Astrocyte of the spinal cord (primary cell): ENCODE data around the gene PELO.
A peak's percentile ranks its signal among the peaks of the same experiment; 100 is the strongest.
"Not testable (repeated sequence)": the region's sequence is repeated elsewhere in the genome, so short reads cannot be mapped to it uniquely, and the experiment has no call there.

Experiments
- DNase-seq: peaks from one replicate; pipeline ENCODE4 v3.0.0; 2011; ENCODE audit warnings: low read depth, low spot score
- H3K4me3 ChIP-seq: 2 replicates; pipeline ENCODE4 v1.5.1; 2011; ENCODE audit warnings: low read depth, mild to moderate bottlenecking, low read length, moderate library complexity
- in situ Hi-C: cut with HindIII; loops from 2 replicates; pipeline ENCODE4 v1.10.0; 2017; ENCODE audit warnings: low sequenced_read_pairs
- TF ChIP-seq, protein P1 (sequence below): IDR thresholded peaks from 2 replicates; pipeline ENCODE4 v1.5.1; 2012; ENCODE audit warnings: low read depth, mild to moderate bottlenecking, low read length, inconsistent platforms

Gene PELO, protein sequence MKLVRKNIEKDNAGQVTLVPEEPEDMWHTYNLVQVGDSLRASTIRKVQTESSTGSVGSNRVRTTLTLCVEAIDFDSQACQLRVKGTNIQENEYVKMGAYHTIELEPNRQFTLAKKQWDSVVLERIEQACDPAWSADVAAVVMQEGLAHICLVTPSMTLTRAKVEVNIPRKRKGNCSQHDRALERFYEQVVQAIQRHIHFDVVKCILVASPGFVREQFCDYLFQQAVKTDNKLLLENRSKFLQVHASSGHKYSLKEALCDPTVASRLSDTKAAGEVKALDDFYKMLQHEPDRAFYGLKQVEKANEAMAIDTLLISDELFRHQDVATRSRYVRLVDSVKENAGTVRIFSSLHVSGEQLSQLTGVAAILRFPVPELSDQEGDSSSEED

DNA sequence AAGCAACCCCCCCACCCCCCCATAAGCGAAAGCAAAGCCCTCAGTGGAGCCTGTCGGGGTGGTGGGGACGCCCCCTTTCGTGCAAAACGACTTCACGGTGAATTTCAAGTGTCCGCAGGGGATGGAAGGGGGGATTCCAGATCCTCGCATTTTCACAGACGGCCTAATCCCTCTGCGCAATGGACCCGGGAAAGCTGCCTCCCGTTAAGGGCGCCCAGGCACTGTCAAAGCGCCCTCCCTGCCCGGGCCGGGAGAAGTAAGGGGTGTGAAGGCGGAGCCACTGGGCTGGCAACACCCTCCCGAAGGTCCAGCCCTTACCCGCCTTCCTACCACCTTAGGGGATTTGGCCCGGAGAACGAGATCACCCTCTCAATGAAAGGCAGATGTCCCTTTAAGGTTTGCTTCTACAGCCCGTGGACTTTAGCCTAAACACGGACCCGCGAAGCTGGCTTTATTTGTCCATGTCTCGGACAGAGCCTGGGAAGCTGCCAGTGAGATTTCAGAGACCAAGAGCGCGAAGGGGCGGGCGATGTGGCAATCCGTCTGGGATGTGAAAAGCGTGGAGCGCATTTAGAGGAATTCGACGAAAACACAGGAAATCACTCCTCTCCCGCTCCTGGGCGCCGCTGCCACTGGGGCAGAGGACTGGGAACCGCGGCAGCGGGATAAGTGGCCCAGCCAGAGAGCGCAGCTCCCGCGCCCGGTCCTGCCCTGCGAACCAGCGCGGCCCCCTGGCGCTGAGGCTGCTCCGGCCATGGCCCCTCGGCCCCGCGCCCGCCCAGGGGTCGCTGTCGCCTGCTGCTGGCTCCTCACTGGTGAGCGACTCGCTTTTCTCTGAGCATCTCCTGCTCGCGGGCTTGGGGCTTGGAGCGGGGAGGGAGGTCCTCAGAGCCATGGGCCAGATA is at the start of gene PELO, which contains the start of gene ITGA1:
PELO (plus strand) TSS at position 317 of the 905 bp plus-strand sequence. CDS start 12,479 bp downstream, outside the sequence.
ITGA1 (plus strand) TSS at position 317 of the 905 bp plus-strand sequence; CDS start at position 755, 438 bp downstream.
- TF ChIP-seq, protein P1, sequence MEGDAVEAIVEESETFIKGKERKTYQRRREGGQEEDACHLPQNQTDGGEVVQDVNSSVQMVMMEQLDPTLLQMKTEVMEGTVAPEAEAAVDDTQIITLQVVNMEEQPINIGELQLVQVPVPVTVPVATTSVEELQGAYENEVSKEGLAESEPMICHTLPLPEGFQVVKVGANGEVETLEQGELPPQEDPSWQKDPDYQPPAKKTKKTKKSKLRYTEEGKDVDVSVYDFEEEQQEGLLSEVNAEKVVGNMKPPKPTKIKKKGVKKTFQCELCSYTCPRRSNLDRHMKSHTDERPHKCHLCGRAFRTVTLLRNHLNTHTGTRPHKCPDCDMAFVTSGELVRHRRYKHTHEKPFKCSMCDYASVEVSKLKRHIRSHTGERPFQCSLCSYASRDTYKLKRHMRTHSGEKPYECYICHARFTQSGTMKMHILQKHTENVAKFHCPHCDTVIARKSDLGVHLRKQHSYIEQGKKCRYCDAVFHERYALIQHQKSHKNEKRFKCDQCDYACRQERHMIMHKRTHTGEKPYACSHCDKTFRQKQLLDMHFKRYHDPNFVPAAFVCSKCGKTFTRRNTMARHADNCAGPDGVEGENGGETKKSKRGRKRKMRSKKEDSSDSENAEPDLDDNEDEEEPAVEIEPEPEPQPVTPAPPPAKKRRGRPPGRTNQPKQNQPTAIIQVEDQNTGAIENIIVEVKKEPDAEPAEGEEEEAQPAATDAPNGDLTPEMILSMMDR: peak; percentile 29
- H3K4me3 ChIP-seq: peak within 1 kb of the TSS; percentile 67
- in situ Hi-C loops: no loop called here
- peak; percentile 75 for DNase-seq

DNA sequence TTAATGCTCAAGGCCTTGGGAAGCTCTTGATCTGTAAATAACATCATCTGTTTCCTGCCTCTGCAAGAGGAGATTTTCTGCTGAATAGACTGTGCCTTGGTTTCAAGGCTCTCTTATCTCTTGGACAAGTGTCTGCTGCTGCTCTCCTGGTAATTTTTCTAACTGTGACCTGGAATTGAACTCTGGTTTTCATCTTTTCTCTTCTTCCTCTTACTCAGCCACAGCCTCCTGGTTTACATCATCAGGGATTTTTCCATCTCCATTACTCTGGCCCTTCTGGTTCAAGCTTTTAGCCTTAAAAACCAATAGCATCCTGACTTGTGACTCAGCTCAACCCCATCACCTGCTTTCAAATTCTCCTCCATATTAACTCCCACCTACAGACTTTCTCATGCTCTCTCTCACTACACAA is 49.6 kb upstream of the PELO start:
- in situ Hi-C loops: no loop called here
- no peak for DNase-seq
- no peak overlapping the region for H3K4me3 ChIP-seq
- TF ChIP-seq, protein P1: no peak

DNA sequence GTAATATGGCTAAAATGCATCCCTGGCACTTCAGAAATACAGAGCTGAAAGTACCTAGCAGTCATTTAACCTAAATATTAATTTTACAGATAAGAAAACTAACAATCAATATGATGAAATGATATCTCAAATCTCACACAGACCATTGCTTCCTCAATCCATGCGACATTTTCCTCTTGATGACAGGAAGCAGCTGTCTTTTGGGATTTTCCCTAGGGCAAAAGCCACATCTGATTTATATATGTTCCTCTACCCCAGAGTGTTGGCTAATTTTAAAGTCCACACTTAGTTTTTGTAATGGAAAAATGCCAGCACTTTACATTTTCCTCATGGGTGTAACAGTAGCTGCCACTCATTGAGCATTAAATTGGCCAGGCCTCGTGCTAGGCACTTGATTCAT is 47.7 kb upstream of the PELO start:
- no peak overlapping the region for H3K4me3 ChIP-seq
- in situ Hi-C loops: no loop called here
- no peak for DNase-seq
- TF ChIP-seq, protein P1: no peak

DNA sequence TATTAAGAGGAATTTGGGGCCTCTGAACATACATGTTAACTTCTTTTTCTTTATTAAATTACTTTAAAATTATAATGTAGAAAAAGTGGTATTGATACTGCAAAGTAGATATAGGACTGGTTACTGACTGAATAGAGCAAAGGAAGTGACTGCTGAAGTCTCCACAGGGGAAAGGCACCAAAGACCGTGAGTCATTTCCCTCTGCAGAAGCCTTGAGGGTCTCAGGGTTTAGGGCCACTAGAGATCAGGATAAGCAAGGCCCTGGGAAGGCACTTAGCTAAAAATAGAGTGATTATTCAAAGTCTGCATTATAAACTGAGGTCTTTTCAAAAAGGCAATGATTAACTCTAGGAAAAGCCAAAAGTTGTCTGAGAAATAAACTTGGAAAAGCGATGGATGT is 44.7 kb upstream of the PELO start:
- TF ChIP-seq, protein P1: no peak
- no peak overlapping the region for H3K4me3 ChIP-seq
- in situ Hi-C loops: no loop called here
- DNase-seq: peak; percentile 32

DNA sequence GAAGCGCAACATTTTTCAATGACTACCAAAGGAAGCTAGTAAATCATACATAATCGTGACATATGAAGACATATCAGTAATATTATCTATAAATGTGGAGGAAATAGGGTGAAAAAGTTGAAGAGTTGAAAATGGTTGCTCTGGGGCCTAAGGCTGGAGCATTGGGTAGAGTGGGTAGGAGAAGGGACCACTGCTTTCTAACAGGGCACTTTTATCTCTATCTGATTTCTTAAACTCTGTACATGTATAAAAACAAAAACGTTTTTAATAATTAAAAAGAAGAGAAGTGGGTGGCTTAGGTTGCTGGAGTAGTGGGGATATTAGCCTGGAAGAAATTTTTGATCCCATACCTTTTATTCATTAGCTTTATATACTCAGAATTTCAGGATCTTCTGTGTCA is 44.2 kb upstream of the PELO start:
- TF ChIP-seq, protein P1: no peak
- H3K4me3 ChIP-seq: no peak overlapping the region
- DNase-seq: no peak
- in situ Hi-C loops: no loop called here

DNA sequence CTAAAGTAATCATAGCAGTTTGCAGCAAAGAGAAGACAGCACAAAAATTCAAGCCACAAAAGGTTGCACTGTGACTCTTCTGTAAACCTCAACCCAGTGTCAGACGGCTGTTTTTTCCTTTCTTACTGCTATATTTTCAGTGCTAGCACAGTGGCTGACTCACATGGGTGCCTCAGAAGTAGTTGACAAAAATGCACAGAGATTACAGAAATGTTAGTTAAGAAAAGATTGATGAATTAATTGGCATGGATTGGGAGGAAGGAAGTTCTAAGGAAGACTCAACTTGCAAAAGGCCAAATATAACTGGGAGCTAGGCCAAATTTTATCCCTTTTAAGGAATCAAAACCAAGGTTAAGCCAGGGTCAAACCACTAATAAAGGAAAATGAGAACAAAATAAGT is 43.7 kb upstream of the PELO start:
- TF ChIP-seq, protein P1: no peak
- in situ Hi-C loops: no loop called here
- no peak overlapping the region for H3K4me3 ChIP-seq
- DNase-seq: peak; percentile 71

DNA sequence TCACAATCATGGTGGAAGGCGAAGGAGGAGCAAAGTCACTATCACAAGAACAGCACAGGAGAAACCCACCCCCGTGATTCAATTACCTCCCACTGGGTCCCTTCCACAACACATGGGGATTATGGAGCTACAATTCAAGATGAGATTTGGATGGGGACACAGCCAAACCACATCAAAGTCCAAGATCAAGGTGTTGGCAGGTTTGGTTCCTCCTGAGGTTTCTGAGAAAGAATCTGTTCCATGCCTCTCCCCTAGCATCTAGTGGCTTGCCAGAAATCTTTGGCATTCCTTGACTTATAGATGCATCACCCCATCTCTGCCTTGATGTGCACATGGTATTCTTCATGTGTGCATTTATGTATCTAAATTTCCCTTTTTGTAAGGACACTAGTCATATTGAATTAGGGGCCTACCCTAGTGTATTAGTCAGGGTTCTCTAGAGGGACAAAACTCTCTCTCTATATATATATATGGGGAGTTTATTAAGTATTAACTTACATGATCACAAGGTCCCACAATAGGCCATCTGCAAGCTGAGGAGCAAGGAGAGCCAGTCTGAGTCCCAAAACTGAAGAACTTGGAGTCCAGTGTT is 42.8 kb upstream of the PELO start:
- peak; percentile 36 for DNase-seq
- in situ Hi-C loops, H3K4me3 ChIP-seq: not testable (repeated sequence)
